OCI-LY3 (cell line): ENCODE measurements around the gene CEP170B.

Experiments used
- CTCF ChIP-seq: fragments of 200-600, 300-600 bp; sonication (generic); IDR thresholded peaks from 2 replicates; pipeline ENCODE4 v1.5.1; 2014; ENCODE audit warnings: antibody characterized with exemption, low read length, low read depth
- EZH2phosphoT487 ChIP-seq: fragments of 200-600 bp; shearing (Covaris generic); IDR thresholded peaks from 2 replicates; pipeline ENCODE4 v1.6.1; 2018; ENCODE audit warnings: antibody characterized with exemption, mixed run types, low read depth

- TF ChIP-seq CTCF = no peak
- no peak for TF ChIP-seq EZH2phosphoT487
Measured at GRCh38 chr14:104875811-104876210, 10.7 kb downstream of the CEP170B start.
